Endothelial cell of umbilical vein (primary cell): Measurements from ENCODE around the gene ATOX1. TPM values are rescaled to one million over a fixed set of nuclear protein-coding genes. Genes with fewer than 3 reads are reported as not detected.

Source experiments
- BruUV-seq: library from RNA; stranded (reverse); fragments of 400-500 nt; replicated peaks from 2 replicates; lab custom pipeline; 2021; lab: Mats Ljungman, UMichigan
- CTCF ChIA-PET: fragments of 300-600, 350-600 bp; sonication (Branson Sonifier 250); formaldehyde crosslinking; loops from one replicate; lab custom pipeline; 2021; ENCODE audit warnings: antibody characterized with exemption, inconsistent platforms; lab: Charles Lee
- POLR2A ChIA-PET: fragments of 300-600, 350-600 bp; sonication (Branson Sonifier 250); formaldehyde crosslinking; loops from one replicate; lab custom pipeline; 2021; ENCODE audit warnings: antibody characterized with exemption, inconsistent platforms; lab: Charles Lee
- DNase-seq: peaks from one replicate; pipeline ENCODE4 v3.0.0-alpha.2; 2011; ENCODE audit warnings: low read depth, low spot score
- FAIRE-seq: peaks from 2 replicates; lab custom pipeline; 2011; peaks lifted over from hg19 to GRCh38; lab: Jason Lieb, UNC
- H2AFZ ChIP-seq: 2 replicates; pipeline ENCODE4 v1.6.0; 2012; ENCODE audit warnings: low read depth, low read length, control low read depth, inconsistent platforms
- H3K27ac ChIP-seq: 2 replicates; pipeline ENCODE4 v1.5.1; 2011; ENCODE audit warnings: low read depth, mild to moderate bottlenecking, control low read depth, low read length, moderate library complexity; ENCODE audit not compliant: insufficient read depth
- H3K27me3 ChIP-seq, 2 experiments: 2 replicates each; pipeline versions ENCODE4 v1.6.0 to v1.6.1; 2011; ENCODE audit warnings: low read length in 2 of 2, mixed read lengths in 1 of 2; ENCODE audit not compliant: control insufficient read depth in 2 of 2, insufficient read depth in 2 of 2
- H3K36me3 ChIP-seq, 2 experiments: 2 replicates in 1 of 2; 3 replicates in 1 of 2; pipeline ENCODE4 v1.5.1; 2011; ENCODE audit warnings: low read length in 2 of 2, mild to moderate bottlenecking in 1 of 2, moderate library complexity in 1 of 2; ENCODE audit not compliant: control insufficient read depth in 2 of 2, insufficient read depth in 2 of 2; ENCODE audit errors: extremely low read depth in 1 of 2
- H3K4me1 ChIP-seq: 3 replicates; pipeline ENCODE4 v1.5.1; 2011; ENCODE audit warnings: mild to moderate bottlenecking, low read length; ENCODE audit not compliant: control insufficient read depth, insufficient read depth; ENCODE audit errors: extremely low read depth
- H3K4me2 ChIP-seq: 2 replicates; pipeline ENCODE4 v1.6.1; 2011; ENCODE audit warnings: low read length, control low read depth, mixed read lengths; ENCODE audit not compliant: insufficient read depth
- H3K4me3 ChIP-seq, 3 experiments: fragments of 200-600 bp in 1 of 3; sonication (generic), shearing (Covaris generic) in 1 of 3; replicated peaks in 1 of 3; 2 replicates each; pipeline ENCODE4 v1.5.1; 2011 to 2016; ENCODE audit warnings: control low read depth in 3 of 3, low read length in 3 of 3, mild to moderate bottlenecking in 2 of 3, inconsistent platforms in 1 of 3, low read depth in 1 of 3, moderate library complexity in 1 of 3; ENCODE audit not compliant: insufficient read depth in 1 of 3
- H3K79me2 ChIP-seq: 2 replicates; pipeline ENCODE4 v1.6.0; 2012; ENCODE audit warnings: low read length, inconsistent platforms; ENCODE audit not compliant: control insufficient read depth, insufficient read depth
- H3K9ac ChIP-seq: replicated peaks from 2 replicates; pipeline ENCODE3; 2011; ENCODE audit warnings: low read length, control low read depth; ENCODE audit not compliant: insufficient read depth; ENCODE audit errors: extremely low read depth
- H3K9me1 ChIP-seq: replicated peaks from 3 replicates; pipeline ENCODE4 v1.6.0; 2011; ENCODE audit warnings: mild to moderate bottlenecking, low read length; ENCODE audit not compliant: control insufficient read depth, insufficient read depth; ENCODE audit errors: extremely low read depth
- H3K9me3 ChIP-seq: replicated peaks from 2 replicates; pipeline ENCODE4 v1.5.1; 2012; ENCODE audit warnings: low read length, inconsistent platforms; ENCODE audit not compliant: control insufficient read depth, insufficient read depth
- H4K20me1 ChIP-seq: replicated peaks from 2 replicates; pipeline ENCODE3; 2011; ENCODE audit warnings: mild to moderate bottlenecking, low read length; ENCODE audit not compliant: control insufficient read depth, insufficient read depth; ENCODE audit errors: extremely low read depth
- EZH2 ChIP-seq: IDR thresholded peaks from 2 replicates; pipeline ENCODE4 v1.6.1; 2012; ENCODE audit warnings: borderline replicate concordance, low read depth, mild to moderate bottlenecking, moderate library complexity, low read length, inconsistent platforms; ENCODE audit not compliant: severe bottlenecking
- FOS ChIP-seq: IDR thresholded peaks from 2 replicates; pipeline ENCODE4 v1.6.1; 2011; ENCODE audit warnings: mild to moderate bottlenecking, low read length, moderate library complexity, borderline replicate concordance; ENCODE audit not compliant: insufficient read depth
- GATA2 ChIP-seq: IDR thresholded peaks from 2 replicates; pipeline ENCODE4 v1.7.0; 2011; ENCODE audit warnings: low read depth, mild to moderate bottlenecking, moderate library complexity, mixed read lengths, low read length; ENCODE audit not compliant: insufficient read length, insufficient read depth
- JUN ChIP-seq: IDR thresholded peaks from 2 replicates; pipeline ENCODE4 v1.6.1; 2011; ENCODE audit warnings: borderline replicate concordance, low read depth; ENCODE audit not compliant: insufficient read length, insufficient read depth
- MYC ChIP-seq: IDR thresholded peaks from one replicate; pipeline ENCODE4 v1.6.1; 2011; ENCODE audit warnings: mild to moderate bottlenecking, low read depth, low read length
- POLR2A ChIP-seq: IDR thresholded peaks from 2 replicates; pipeline ENCODE4 v1.6.1; 2012; ENCODE audit warnings: low read depth, mild to moderate bottlenecking, control low read depth, low read length
- POLR2AphosphoS5 ChIP-seq: IDR thresholded peaks from 2 replicates; pipeline ENCODE4 v1.6.1; 2012; ENCODE audit warnings: low read depth, mild to moderate bottlenecking, control low read depth, low read length, moderate library complexity; ENCODE audit not compliant: insufficient read depth
- dilution Hi-C: fragments of 300-500 bp; cut with MboI; formaldehyde crosslinking; loops from one replicate; pipeline ENCODE4 v1.15.0; 2019; ENCODE audit warnings: low sequenced_read_pairs; ENCODE audit not compliant: extremely low pct_ligation_motif_present
- intact Hi-C: fragments of 100-400 bp; cut with micrococcal nuclease; formaldehyde crosslinking; loops from one replicate; pipeline ENCODE4 v1.10.0; 2022
- polyA plus RNA-seq, 4 experiments: library from polyadenylated mRNA; depleted of rRNA in 3 of 4; stranded (reverse) in 3 of 4; unstranded in 1 of 4; fragments of >200 nt; gene quantifications; 2 replicates each; pipeline versions ENCODE4 v1.2.1 to v1.2.3, GENCODE V29; 2011 to 2012; ENCODE audit warnings: missing spikeins in 1 of 4
- total RNA-seq: library from RNA; stranded (reverse); gene quantifications from 2 replicates; pipeline ENCODE4 v1.2.3, GENCODE V29; 2021
- TF ChIP-seq, protein P1 (sequence below), 2 donors: IDR thresholded peaks; 1 replicate in 1 of 2; 2 replicates in 1 of 2; pipeline ENCODE4 v1.5.1; 2011; ENCODE audit warnings: low read length in 2 of 2, mild to moderate bottlenecking in 2 of 2, moderate library complexity in 2 of 2, control low read depth in 1 of 2, inconsistent platforms in 1 of 2, low read depth in 1 of 2; ENCODE audit not compliant: insufficient read depth in 1 of 2; ENCODE audit errors: extremely low read depth in 1 of 2
- TF ChIP-seq, protein P2 (sequence below): IDR thresholded peaks from 2 replicates; pipeline ENCODE4 v1.6.1; 2011; ENCODE audit not compliant: insufficient read depth, insufficient read length

ATOX1 gene
- total and polyA plus RNA-seq, 2 donors (not counting 3 experiments of a cell fraction or from before 2014, with no cell fraction given): 113 to 292 TPM

DNA sequence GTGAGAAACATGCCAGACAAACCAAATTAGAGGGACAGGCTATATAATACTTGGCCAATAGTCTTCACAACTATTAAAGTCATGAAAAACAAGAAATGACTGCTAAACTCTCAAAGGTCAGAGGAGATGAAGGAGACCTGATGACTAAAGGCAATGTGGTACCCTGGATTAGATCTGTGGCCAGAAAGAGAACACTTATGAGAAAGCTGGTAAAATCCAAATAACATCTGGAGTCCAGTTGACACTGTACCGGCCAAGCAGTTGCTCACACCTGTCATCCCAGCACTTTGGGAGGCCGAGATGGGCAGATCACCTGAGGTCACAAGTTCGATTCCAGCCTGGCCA lies 24.4 kb downstream of the ATOX1 start:
- FAIRE-seq: no peak
- Histone ChIP-seq H3K9me3 (no peaks in the 10 kb centered on the region), H3K27me3 (no peaks in the 10 kb centered on the region), H2AFZ (no peak overlapping the region), H3K27ac (no peak overlapping the region), H3K9me1 (no peaks in the 10 kb centered on the region), H4K20me1 (no peaks in the 10 kb centered on the region), H3K79me2 (no peaks in the 10 kb centered on the region), H3K4me2 (no peak overlapping the region), H3K4me1 (no peaks in the 10 kb centered on the region), H3K36me3 (no peaks in the 10 kb centered on the region), H3K9ac (no peak overlapping the region), H3K4me3 (no peak overlapping the region)
- dilution Hi-C loops: no loop called here
- no peak for DNase-seq
- no TSS peak for BruUV-seq
- POLR2A ChIA-PET: no interaction called here
- intact Hi-C loops: no loop called here
- CTCF ChIA-PET: interaction anchor here (10.7 kb wide), 1 partner anchor 76 kb away, joined by 323 read pairs; no protein-coding TSS in a partner anchor
- TF ChIP-seq JUN (no peak), FOS (no peak), POLR2AphosphoS5 (no peak), EZH2 (no peak)

DNA sequence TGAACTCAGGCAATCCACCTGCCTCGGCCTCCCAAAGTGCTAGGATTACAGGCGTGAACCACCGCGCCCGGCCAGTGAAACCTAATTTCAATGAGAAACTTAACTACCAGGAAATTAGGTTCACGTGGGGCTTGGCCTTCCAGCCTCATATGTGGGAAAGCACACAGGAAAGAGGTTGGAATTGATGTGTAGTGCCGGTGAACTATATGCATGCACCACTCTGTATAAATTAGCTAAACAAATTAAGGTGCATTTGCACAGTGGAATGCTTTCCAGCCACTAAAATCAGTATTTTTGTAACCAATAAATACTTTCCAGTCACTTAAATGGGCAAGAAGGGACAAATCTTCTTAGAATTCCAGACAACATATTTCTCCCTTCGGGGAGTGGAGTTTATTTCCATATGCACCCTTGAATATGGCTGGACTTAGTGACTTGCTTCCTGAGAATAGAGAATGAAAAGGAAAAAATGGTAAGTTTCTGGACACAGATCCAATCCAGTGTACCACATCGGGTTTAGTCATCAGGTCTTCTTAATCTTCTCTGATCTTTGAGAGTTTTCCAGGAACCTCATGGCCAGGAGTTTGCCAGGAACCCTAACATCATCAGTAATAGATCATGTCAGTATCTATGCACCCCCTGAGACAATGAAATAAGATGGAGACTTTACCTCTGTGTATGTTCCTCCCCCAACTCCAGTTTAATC lies 24.9 kb downstream of the ATOX1 start:
- Histone ChIP-seq H3K9me1 (no peaks in the 10 kb centered on the region), H3K36me3 (no peaks in the 10 kb centered on the region), H3K4me2 (no peak overlapping the region), H3K9ac (no peak overlapping the region), H3K79me2 (no peaks in the 10 kb centered on the region), H3K4me3 (no peak overlapping the region), H3K9me3 (no peaks in the 10 kb centered on the region), H3K4me1 (no peaks in the 10 kb centered on the region), H3K27ac (no peak overlapping the region), H3K27me3 (no peaks in the 10 kb centered on the region), H4K20me1 (no peaks in the 10 kb centered on the region), H2AFZ (no peak overlapping the region)
- no peak for DNase-seq
- intact Hi-C loops (no loop called here), dilution Hi-C loops (no loop called here)
- no TSS peak for BruUV-seq
- ChIA-PET CTCF (interaction anchor here (1.3 kb wide), 1 partner anchor 75 kb away, joined by 5 read pairs; no protein-coding TSS in a partner anchor), POLR2A (no interaction called here)
- FAIRE-seq: no peak
- TF ChIP-seq, protein P1, sequence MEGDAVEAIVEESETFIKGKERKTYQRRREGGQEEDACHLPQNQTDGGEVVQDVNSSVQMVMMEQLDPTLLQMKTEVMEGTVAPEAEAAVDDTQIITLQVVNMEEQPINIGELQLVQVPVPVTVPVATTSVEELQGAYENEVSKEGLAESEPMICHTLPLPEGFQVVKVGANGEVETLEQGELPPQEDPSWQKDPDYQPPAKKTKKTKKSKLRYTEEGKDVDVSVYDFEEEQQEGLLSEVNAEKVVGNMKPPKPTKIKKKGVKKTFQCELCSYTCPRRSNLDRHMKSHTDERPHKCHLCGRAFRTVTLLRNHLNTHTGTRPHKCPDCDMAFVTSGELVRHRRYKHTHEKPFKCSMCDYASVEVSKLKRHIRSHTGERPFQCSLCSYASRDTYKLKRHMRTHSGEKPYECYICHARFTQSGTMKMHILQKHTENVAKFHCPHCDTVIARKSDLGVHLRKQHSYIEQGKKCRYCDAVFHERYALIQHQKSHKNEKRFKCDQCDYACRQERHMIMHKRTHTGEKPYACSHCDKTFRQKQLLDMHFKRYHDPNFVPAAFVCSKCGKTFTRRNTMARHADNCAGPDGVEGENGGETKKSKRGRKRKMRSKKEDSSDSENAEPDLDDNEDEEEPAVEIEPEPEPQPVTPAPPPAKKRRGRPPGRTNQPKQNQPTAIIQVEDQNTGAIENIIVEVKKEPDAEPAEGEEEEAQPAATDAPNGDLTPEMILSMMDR (IDR thresholded peaks at IDR 0.05; ENCODE audit: extremely low read depth in 1 of 2, insufficient read depth in 1 of 2, low read depth in 1 of 2, low read length in 2 of 2): no peak
- TF ChIP-seq FOS (no peak), EZH2 (no peak), MYC (no peak), JUN (no peak), POLR2A (no peak), GATA2 (no peak)
- TF ChIP-seq, protein P2, sequence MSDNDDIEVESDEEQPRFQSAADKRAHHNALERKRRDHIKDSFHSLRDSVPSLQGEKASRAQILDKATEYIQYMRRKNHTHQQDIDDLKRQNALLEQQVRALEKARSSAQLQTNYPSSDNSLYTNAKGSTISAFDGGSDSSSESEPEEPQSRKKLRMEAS: no peak
